ENCODE measurements around the gene ATXN1.
"Not testable (repeated sequence)": the region's sequence is repeated elsewhere in the genome, so short reads cannot be mapped to it uniquely, and the experiment has no call there.

ATXN1 gene

DNA sequence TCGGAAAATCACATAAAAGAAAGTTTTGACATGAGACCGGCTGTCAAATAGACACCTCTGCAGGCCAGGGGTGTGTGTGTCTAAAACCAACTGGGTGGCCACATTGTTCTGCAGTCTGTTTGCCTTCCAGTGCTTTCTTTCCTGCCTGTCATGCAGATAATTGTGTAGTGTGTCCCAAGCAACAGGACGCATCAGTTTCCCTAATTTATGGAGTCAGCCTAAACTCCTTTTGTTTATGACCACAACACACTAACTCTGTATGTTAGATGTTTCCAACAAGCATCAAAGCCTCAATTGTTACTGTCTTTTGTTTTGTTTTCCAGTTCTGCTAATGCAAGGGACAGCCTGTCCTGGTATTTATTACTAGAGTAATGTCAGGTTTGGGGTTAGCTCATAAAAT is 205.7 kb downstream of the ATXN1 start:
- peak; percentile 76 for DNase-seq

- DNase-seq = no peak
Observed at GRCh38 chr6:16553531-16553930, 207.7 kb downstream of the ATXN1 start.

GRCh38 chr6:16551466-16551865 is 209.8 kb downstream of the ATXN1 start:
- DNase-seq = peak; percentile 23

GRCh38 chr6:16548121-16548520 is 213.1 kb downstream of the ATXN1 start:
- DNase-seq = no peak

GRCh38 chr6:16547587-16547986 is 213.7 kb downstream of the ATXN1 start:
- DNase-seq = no peak

- DNase-seq = no peak
Observed at GRCh38 chr6:16546861-16547260, 214.4 kb downstream of the ATXN1 start.

- DNase-seq = no peak
Observed at GRCh38 chr6:16545382-16545781, 215.9 kb downstream of the ATXN1 start.

GRCh38 chr6:16544521-16544920 is 216.7 kb downstream of the ATXN1 start:
- DNase-seq = no peak

- DNase-seq = no peak
Observed at GRCh38 chr6:16544006-16544405, 217.3 kb downstream of the ATXN1 start.

- DNase-seq = no peak
Observed at GRCh38 chr6:16543521-16543920, 217.7 kb downstream of the ATXN1 start.

GRCh38 chr6:16542070-16542469 is 219.2 kb downstream of the ATXN1 start:
- DNase-seq = no peak

GRCh38 chr6:16540804-16541752 is 220.2 kb downstream of the ATXN1 start:
- DNase-seq = peak; percentile 40

- DNase-seq = not testable (repeated sequence)
Observed at GRCh38 chr6:16540383-16540782, 220.9 kb downstream of the ATXN1 start.

DNA sequence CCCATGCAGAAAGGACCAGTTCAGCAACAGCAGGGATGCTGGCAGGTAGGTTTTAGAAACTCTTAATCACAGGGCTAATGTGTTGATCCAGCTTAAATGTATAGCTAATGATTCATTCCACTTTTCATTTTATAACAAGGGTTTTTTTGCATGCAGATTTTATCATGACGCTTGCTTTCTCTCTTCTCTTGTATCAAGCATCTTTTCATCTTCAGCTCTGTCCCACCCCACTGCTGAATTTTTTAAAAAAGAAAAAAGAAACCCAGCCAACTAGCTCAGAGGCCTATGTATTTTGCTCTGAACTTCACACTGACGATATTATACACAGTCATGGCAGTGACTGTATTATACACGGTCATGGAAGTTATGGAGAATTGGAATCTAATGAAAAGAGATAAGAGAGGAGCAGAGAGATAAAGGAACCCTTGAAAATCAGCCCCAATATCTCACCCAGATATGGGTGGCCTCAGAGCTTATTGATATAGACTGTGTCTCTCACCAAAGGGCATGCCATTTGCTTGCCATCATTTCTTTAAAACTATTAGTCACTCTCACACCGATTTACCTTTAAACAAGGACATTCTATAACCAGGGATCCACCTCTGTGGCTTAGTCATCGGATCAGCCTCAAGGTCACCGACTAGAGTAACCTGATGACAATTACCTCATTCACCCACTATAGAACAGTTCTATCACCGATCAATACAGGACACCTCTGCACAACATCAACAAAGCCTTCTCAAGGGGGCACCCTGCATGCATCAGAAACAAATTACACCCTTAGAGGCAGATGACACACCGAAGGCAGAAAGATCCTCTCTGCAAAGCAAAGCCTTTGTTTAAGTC is 222.0 kb downstream of the ATXN1 start:
- DNase-seq = no peak

- DNase-seq = no peak
Observed at GRCh38 chr6:16535564-16535963, 225.7 kb downstream of the ATXN1 start.

DNA sequence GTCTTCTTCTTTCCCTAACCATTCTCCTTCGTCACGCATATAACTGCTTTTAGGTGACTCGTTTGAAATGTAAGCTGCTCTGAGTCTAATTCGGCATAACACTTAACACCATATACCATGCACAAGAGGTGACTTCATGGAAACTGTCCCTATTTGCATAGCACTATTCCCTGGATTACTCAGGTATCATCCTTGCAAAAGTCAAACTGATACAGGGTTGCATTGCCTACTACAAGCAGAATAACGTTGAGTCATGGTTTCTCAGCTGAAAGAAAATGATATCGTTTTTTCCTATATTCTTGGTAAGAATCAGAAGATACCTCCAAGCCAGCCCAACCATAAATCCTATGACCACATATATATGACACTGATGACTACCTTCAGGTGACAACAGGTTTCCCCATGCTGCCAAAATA is 227.5 kb downstream of the ATXN1 start:
- no peak for DNase-seq

- DNase-seq = no peak
Observed at GRCh38 chr6:16533210-16533609, 228.1 kb downstream of the ATXN1 start.

DNA sequence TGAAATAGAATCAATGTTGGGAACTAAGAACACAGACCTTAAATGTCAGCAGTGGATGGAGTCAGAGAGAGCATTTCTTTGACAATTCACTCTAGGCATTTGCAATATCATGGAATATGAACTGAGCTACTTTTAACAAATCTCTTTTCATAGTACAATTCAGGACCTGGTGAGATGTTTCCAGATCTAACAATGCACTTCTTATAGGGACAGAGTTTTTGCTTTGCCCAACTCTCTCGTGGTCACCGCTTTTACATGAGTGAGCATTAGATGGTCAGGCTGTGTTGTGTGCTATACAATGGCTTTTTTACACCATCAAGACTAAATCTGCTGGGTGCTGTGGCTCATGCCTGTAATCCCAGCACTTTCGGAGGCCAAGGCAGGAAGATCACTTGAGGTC is 233.6 kb downstream of the ATXN1 start:
- DNase-seq = no peak

GRCh38 chr6:16524380-16524707 is 236.9 kb downstream of the ATXN1 start:
- no peak for DNase-seq

GRCh38 chr6:16523606-16524379 is 237.5 kb downstream of the ATXN1 start:
- DNase-seq = no peak

DNA sequence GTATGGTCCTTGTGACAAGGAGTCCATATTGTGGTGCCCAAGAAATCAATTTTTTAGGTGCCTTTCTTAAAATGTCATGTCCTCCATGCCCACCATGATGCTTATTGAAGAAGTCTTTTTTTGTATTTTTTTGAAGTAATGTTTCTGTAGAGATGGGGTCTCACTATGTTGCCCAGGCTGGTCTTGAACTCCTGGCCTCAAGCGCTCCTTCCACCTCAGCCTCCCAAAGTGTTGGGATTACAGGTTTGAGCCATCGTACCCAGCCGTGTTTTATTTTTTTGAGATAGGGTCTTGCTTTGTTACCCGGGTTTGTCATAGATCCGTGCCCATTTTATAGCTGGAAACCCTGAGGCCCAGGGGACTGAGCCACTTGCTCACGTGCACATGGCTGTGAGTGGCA is 238.3 kb downstream of the ATXN1 start:
- DNase-seq = no peak

DNA sequence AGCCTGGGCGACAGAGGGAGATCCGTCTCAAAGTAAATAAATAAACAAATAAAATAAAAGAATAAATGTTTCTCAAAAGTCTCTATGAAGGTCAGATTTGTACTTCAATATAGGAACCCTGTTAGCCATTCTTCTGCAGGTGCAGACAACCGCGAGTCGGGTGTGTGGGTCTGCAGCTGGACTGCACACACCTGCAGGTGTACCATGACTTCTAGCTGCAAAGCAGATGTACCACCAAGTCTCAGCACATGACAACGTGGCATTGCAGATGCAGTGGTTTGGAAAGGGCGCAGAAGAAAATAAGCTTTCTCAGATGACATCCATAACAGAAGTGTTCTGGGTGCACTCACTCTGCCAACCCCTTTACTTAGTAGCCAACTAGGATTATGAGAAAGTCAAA is 239.7 kb downstream of the ATXN1 start:
- DNase-seq = no peak

Data from midbrain (tissue), 1 donor.